ENCODE data around the gene SLC30A5. TPM values are rescaled to one million over a fixed set of nuclear protein-coding genes. Genes with fewer than 3 reads are reported as not detected.
"Not testable (repeated sequence)": the region's sequence is repeated elsewhere in the genome, so short reads cannot be mapped to it uniquely, and the experiment has no call there.

The SLC30A5 gene
- total RNA-seq, 1 donor from 2014 or later = 30.2 TPM

DNA sequence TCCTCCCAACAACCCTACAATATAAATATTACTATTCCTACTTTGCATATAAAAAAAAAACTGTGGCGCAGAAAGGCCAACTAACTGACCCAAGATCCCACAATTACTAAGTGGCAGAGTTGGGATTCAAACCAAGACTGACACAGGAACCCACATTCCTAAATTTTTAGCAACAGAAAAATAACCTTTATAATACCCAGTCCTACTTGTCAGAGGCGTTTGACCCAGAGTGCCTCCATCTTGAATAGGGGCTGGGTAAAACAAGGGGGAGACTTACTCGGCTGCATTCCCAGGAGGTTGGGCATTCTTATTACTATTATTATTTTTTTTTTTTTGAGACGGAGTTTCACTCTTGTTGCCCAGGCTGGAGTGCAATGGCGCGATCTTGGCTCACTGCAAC is 2.0 kb upstream of the SLC30A5 start:
- intact Hi-C loops (cut with DNase I) = loop anchor here (5.0 kb wide), 1 partner anchor 241 kb away; the partner anchor contains the start of gene CCDC125
- ATAC-seq = no peak
- DNase-seq (ENCODE audit: missing footprints) = no peak

DNA sequence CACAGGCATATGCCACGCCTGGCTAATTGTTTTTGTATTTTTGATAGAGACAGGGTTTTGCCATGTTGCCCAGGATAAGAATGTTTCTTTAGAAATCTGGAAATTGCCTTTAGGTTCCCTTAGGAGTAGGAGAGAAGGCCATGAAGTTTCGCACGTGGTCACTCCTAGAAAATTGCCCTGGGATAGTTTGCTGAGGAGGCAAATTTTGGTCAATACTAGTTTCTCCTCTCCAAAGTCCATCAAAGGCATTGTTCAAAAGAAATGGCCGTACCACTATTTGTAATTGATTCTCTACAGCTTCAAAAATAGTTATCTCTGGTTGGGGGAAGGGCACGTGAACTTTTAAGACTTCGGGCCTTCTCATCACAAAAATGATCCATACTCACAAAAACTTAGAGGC is 845 bp upstream of the SLC30A5 start:
- intact Hi-C loops (cut with DNase I) = loop anchor here (5.0 kb wide), 1 partner anchor 239 kb away; the partner anchor contains the start of gene CCDC125
- DNase-seq (ENCODE audit: missing footprints) (no peak), ATAC-seq (no peak)

DNA sequence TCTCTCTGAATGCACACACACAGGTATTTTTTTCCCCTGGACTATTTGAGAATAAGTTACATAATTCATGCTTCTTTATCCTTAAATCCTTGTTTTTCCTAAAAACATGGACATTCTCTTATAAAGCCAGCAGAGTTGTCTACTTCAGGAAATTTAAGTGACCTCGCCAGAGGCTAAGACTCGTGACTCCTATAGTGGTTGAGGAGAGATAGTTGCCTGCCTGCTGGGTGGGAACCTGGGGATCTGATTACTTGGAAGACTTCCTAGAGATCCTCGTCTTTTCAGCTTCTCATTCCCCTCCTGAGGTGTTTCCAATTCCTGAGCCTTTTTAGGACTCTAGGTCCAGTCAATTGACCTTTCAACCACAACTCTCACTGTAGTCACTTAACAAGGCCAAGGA is 5.5 kb downstream of the SLC30A5 start:
- no peak for ATAC-seq
- intact Hi-C loops (cut with DNase I) = no loop called here
- DNase-seq (ENCODE audit: missing footprints) = no peak

DNA sequence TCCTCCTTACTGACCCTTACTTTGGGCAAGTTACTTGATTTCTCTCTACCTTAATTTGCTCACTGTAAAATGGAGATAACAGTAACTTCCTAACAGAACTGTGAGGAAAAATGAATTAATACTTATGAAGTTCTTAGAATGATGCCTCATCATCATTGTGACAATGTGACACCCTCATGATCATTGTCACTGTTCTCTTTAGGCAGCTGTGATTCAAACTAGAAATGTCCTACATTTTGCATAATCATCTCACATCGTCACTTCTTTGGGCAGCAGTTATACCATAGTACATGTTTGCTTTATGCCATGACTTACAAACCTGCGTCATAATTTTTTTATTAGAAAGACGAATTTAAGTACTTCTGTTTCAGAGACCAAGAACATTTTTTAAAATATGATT is 9.7 kb downstream of the SLC30A5 start:
- no peak for ATAC-seq
- DNase-seq (ENCODE audit: missing footprints) = no peak
- intact Hi-C loops (cut with DNase I) = no loop called here

DNA sequence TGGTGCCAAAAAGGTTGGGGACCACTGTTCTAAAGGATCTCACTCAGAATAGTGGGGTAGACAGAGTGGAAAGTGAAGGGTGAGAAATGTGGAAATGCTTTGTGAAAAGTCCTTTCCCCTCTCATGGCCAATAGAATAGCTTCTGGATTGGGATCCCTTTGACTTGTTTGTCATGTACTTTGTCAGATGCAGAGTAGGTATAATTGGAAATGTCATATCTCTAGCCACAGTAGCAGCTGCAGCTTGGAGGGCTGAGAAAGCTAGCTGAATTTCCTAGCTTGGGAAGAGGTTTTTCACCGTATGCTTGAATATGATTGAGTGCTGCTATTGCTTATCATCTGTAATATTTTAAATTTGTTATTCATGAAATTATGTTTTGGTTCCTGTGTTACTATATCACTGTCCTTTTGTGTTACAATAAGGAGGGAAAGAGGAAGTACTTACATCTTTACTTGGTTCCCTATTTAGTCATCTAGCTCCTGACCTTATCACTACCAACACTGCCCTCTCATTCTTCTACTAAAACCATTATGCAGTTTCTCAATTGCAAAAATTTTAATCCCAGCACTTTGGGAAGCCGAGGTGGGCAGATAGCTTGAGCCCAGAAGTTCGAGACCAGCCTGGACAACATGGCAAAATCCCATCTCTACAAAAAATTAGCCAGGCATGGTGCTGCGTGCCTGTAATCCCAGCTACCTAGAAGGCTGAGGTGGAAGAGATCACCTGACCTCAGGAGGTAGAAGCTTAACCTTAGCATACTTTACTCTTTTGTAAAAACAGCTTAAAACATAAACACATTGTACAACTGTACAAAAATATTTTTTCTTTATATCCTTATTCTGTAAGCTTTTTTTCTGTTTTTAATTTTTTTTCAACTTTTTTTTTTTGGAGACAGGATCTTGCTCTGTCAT is 12.4 kb downstream of the SLC30A5 start:
- no peak for DNase-seq (ENCODE audit: missing footprints)
- intact Hi-C loops (cut with DNase I) = no loop called here
- no peak for ATAC-seq

DNA sequence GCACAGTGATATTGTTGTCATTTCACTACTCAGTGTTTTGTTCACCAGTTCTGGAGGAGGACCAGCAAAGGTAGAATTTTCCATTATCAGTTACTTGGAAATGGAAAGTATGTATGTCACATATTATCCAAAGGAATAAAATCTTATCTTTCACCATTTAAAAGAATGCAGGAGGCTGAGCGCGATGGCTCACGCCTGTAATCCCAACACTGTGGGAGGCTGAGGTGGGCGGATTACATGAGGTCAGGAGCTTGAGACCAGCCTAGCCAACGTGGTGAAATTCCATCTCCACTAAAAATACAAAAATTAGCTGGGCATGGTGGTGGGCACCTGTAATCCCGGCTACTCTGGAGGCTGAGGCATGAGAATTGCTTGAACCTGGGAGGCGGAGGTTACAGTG is 14.6 kb downstream of the SLC30A5 start:
- ATAC-seq; DNase-seq (ENCODE audit: missing footprints); intact Hi-C loops (cut with DNase I): not testable (repeated sequence)

DNA sequence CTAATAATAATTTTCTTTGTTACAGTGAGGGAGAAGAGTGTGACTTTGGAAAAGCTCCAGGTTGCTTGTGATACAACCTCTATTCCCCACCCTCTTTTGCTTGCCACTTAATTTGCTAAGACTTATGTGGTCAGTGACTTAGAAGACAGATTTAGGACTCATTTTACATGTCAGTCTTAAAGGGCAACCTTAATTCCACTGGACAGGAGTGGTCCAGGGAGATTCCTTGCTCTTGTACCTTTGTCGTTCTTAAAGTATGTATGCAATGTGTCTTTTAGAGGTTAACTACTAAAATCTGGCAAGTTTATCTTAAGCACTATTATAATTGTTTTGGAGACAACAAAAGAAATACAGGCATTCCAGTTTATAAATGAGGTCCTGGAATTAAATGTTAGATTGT is 20.0 kb downstream of the SLC30A5 start:
- intact Hi-C loops (cut with DNase I) = no loop called here
- no peak for ATAC-seq
- DNase-seq (ENCODE audit: missing footprints) = no peak

DNA sequence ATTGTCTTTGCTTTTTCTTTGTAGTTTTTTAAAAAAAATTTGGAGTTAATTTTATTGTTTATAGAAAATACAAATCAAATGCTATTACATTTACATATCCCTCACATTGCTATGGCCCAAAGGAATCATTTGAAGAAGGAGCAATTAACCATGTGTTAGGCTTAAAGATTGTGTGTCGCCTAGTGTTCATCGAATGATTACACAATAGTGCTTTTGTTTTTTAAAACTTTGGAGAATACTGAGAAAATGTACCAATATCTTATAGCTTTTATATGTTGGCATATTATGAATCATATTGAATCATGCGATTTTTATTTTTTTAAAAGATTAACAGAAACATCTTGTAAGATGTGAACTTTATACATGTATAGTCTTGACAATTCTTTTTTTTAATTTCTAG is 21.7 kb downstream of the SLC30A5 start:
- DNase-seq (ENCODE audit: missing footprints) (no peak), ATAC-seq (no peak)
- intact Hi-C loops (cut with DNase I) = no loop called here

DNA sequence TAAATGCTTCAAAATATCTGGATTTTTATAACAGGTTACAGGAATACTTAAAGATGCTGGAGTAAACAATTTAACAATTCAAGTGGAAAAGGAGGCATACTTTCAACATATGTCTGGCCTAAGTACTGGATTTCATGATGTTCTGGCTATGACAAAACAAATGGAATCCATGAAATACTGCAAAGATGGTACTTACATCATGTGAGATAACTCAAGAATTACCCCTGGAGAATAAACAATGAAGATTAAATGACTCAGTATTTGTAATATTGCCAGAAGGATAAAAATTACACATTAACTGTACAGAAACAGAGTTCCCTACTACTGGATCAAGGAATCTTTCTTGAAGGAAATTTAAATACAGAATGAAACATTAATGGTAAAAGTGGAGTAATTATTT is 35.6 kb downstream of the SLC30A5 start:
- intact Hi-C loops (cut with DNase I) = no loop called here
- DNase-seq (ENCODE audit: missing footprints) = no peak
- ATAC-seq = no peak

DNA sequence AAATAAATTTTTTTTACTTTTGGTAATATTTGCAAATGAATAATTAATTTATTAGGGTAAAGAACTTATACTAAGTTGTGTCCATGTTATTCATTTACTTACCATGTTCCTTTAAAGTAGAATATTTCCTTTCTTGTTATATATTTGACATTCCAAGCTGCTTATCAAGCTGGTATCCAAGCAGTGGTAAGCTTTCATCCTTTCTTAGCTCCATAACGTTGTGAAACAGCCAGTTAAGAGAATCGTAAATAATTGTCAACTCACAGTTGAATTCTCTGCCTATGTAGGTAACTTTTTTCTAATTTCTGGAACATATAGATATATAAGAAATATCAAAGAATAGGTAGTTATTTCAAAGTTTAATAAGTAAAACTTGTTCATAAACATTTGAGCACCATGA is 36.4 kb downstream of the SLC30A5 start:
- ATAC-seq (no peak), DNase-seq (ENCODE audit: missing footprints) (no peak)
- intact Hi-C loops (cut with DNase I) = no loop called here

DNA sequence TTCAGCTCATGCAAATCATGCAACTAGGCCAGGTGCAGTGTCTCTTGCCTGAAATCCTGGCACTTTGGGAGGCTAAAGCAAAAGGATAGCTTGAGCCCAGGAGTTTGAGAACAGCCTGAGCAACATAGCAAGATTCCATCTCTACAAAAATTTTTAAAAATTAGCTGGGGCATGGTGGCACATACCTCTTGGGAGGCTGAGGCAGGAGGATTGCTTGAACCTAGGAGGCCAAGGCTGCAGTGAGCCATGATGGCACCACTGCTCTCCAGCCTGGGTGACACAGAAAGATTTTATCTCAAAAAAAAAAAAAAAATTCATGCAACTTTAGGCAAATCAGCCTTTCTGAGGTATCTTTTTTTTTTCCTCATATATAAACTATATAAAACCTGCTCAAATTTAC is 37.5 kb downstream of the SLC30A5 start:
- DNase-seq (ENCODE audit: missing footprints) = no peak
- no peak for ATAC-seq
- intact Hi-C loops (cut with DNase I) = no loop called here

DNA sequence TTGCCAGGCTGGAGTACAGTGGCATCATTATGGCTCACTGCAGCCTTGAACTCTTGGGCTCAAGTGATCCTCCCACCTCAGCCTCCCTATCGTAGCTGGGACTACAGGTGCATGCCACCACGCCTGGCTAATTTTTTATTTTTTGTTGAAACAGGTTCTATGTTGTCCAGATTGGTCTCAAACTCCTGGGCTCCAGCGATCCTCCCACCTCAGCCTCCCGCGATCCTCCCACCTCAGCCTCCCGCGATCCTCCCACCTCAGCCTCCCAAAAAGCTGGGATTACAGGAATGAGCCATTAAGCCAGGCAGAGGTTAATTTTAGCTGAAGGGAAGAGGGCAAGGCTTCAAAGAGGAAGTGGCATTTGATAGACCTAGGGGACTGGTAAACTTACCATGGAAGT is 40.3 kb downstream of the SLC30A5 start:
- DNase-seq (ENCODE audit: missing footprints) (no peak), ATAC-seq (no peak)
- intact Hi-C loops (cut with DNase I) = no loop called here

DNA sequence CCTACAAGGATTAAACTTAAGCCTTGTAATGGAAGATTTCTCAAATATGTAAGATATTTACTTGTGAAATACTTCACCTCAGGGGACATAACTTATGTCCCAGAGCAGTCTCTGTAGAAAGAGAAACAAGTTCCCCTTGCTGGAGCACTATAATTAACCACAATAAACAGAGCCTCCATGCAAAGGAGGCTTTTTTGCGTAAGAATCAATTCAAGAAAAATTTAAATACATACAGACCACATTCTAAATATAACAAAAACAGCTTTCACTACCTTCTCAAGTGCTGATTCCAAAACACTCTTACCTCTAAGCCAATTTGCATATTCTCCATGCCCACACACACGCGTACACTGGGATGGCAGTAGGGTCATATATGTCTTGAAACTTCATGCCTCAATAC is 42.5 kb downstream of the SLC30A5 start:
- intact Hi-C loops (cut with DNase I) = no loop called here
- DNase-seq (ENCODE audit: missing footprints) = no peak
- no peak for ATAC-seq

DNA sequence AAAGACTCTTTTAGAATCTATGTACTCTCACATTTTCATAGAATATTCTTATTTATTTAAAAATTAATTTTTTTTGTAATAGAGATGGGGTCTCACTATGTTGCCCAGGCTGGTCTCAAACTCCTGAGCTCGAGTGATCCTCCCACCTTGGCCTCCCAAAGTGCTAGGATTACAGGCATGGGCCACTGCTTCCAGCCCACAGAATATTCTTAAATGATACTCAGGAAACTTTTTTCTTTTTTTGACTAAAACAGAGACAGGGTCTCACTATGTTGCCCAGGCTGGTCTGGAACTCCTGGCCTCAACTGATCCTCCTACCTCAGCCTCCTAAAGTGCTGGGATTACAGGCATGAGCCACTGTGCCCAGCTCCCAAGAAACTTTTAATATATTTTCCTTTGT is 43.4 kb downstream of the SLC30A5 start:
- DNase-seq (ENCODE audit: missing footprints); intact Hi-C loops (cut with DNase I); ATAC-seq: not testable (repeated sequence)

DNA sequence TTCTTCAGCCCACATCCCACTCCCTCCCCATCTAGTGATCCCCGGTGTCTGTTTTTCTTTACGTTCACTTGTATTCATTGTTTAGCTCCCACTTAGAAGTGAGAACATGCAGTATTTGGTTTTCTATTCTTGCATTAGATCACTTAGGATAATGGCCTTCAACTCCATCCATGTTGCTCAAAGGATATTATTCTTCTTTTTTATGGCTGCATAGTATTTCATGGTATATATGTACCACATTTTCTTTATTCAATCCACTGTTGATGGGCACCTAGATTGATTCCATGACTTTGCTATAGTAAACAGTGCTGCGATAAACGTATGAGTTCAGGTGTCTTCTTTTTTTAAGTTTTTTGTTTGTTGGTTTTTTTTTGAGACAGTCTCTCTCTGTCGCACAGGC is 44.0 kb downstream of the SLC30A5 start:
- intact Hi-C loops (cut with DNase I) = no loop called here
- ATAC-seq (no peak), DNase-seq (ENCODE audit: missing footprints) (no peak)

DNA sequence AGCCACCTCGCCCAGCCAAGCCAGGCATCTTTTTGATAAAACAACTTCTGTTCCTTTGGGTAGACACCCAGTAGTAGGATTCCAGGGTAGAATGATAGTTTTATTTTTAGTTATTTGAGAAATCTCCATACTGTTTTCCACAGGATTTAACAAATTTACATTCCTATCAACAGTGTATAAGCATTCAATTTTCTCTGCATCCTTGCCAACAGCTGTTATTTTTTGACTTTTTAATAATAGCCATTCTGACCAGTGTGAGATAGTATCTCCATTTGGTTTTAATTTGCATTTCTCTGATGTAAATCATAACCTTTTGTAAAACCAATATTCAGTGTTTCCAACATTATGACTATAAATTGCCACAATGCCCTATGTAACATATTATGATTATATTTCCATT is 45.0 kb downstream of the SLC30A5 start:
- ATAC-seq (no peak), DNase-seq (ENCODE audit: missing footprints) (no peak)
- intact Hi-C loops (cut with DNase I) = no loop called here

DNA sequence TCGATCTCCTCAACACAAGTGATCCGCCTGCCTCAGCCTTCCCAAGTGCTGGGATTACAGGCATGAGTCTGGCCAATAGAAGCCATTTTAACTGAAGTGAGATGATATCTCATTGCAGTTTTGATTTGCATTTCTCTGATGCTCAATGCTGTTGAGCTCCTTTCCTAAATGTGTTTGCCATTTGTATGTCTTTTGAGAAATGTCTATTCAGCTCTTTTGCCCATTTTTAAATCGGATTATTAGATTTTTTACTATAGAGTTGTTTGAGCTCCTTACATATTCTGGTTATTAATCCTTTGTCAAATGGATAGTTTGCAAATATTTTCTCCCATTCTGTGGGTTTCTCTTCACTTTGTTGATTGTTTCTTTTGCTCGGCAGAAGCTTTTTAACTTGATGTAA is 46.4 kb downstream of the SLC30A5 start:
- DNase-seq (ENCODE audit: missing footprints); ATAC-seq; intact Hi-C loops (cut with DNase I): not testable (repeated sequence)

DNA sequence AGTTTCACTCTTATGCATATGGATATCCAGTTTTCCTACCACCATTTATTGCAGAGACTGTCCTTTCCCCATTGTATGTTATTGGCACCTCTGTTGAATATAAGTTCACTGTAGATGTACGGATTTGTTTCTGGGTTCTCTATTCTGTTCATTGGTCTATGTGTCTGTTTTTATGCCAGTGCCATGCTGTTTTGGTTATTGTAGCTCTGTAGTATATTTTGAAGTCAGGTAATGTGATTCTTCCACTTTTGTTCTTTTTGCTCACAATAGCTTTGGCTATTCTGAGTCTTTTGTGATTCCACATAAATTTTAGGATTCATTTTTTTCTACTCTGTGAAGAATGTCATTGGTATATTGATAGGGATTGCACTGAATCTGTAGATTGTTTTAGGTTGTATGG is 47.0 kb downstream of the SLC30A5 start:
- ATAC-seq (no peak), DNase-seq (ENCODE audit: missing footprints) (no peak)
- intact Hi-C loops (cut with DNase I) = no loop called here

DNA sequence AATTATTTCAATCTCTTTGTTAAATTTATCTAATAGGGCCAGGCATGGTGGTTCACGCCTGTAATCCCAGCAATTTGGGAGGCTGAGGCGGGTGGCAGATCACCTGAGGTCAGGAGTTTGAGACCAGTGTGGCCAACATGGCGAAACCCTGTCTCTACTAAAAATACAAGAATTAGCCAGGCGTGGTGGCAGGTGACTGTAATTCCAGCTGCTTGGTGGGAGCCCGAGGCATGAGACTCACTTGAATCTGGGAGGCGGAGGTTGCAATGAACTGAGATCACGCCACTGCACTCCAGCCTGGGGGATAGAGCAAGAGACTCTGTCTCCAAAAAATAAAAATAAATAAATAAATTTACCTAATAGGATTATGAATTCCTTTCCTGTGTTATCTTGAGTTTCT is 54.8 kb downstream of the SLC30A5 start:
- ATAC-seq; intact Hi-C loops (cut with DNase I); DNase-seq (ENCODE audit: missing footprints): not testable (repeated sequence)

DNA sequence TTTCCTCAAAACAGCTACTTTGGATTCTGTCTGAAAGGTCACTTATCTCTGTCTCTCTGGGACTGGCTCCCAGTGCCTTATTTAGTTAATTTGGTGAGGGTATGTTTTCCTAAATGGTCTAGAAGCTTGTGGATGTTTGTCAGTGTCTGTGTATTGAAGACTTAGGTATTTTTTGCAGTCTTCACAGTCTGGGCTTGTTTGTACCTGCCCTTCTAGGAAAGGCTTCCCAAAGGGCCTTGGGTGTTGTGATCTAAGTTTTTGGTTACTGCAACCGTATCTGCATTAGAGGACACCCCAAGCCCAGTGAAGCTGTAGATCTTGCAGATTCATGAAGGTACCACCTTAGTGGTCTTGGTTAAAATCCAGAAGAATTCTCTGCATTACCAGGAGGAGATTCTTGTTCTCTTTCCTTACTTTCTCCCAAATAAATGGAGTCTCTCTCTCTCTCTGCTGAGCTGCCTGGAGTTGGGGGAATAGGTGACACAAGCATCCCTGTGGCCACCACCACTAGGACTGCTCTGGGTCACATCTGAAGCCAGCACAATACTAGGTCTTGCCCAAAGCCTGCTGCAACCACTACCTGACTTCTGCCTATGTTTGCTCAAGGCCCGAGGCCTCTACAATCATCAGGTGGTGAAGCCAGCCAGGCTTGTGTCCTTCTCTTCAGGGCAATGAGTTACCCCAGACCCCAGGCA is 55.3 kb downstream of the SLC30A5 start:
- intact Hi-C loops (cut with DNase I) = no loop called here
- no peak for ATAC-seq

More for the DNA sequence above, 55.3 kb downstream of the SLC30A5 start:
- no peak for DNase-seq (ENCODE audit: missing footprints)
